Fibroblast of lung (primary cell): ENCODE measurements around the gene RFX8.

Source experiments
- CTCF ChIP-seq, 2 donors: IDR thresholded peaks in 1 of 2; conservative IDR thresholded peaks in 1 of 2; 1 replicate in 1 of 2; 2 replicates in 1 of 2; pipeline ENCODE4 v1.5.1; 2011 to 2012; ENCODE audit warnings: low read length in 2 of 2, control low read depth in 1 of 2, inconsistent platforms in 1 of 2, low read depth in 1 of 2, mild to moderate bottlenecking in 1 of 2
- EZH2 ChIP-seq: IDR thresholded peaks from 2 replicates; pipeline ENCODE4 v1.5.1; 2012; ENCODE audit warnings: low read length, control low read depth, mild to moderate bottlenecking; ENCODE audit errors: missing control alignments

GRCh38 chr2:101496279-101496678 is 21.4 kb upstream of the RFX8 start:
- TF ChIP-seq EZH2: no peak
- TF ChIP-seq CTCF (conservative IDR thresholded peaks at IDR 0.05 in 1 of 2, IDR thresholded peaks at IDR 0.05 in 1 of 2; ENCODE audit: low read depth in 1 of 2, low read length in 2 of 2): no peak
